Omental fat pad (tissue), 4 donors: ENCODE measurements around the gene WWTR1. TPM values are rescaled to one million over a fixed set of nuclear protein-coding genes. Genes with fewer than 3 reads are reported as not detected.

Experiments used
- ATAC-seq: fragments of 150-250 bp; one replicate; pipeline ENCODE4 v1.9.1; 2016; ENCODE audit warnings: mild to moderate bottlenecking, moderate library complexity; ENCODE audit not compliant: low FRiP score
- DNase-seq: peaks from one replicate; pipeline ENCODE4 v3.0.0-alpha.2; 2019; ENCODE audit warnings: low spot score
- total RNA-seq, 4 donors: library from RNA; depleted of rRNA; stranded (reverse); fragments of >200 nt; gene quantifications; one replicate each; pipeline ENCODE4 v1.1.0, GENCODE V29; 2016
- TF ChIP-seq, protein P1 (sequence below), 3 donors: fragments of 450-650 bp; IDR thresholded peaks; one replicate each; pipeline ENCODE4 v1.5.1; 2016 to 2017; ENCODE audit warnings: antibody characterized with exemption in 3 of 3, mild to moderate bottlenecking in 3 of 3, moderate library complexity in 2 of 3

WWTR1 gene
- total RNA-seq, 4 donors from 2014 or later: 57.4 to 130 (median 77.7) TPM

DNA sequence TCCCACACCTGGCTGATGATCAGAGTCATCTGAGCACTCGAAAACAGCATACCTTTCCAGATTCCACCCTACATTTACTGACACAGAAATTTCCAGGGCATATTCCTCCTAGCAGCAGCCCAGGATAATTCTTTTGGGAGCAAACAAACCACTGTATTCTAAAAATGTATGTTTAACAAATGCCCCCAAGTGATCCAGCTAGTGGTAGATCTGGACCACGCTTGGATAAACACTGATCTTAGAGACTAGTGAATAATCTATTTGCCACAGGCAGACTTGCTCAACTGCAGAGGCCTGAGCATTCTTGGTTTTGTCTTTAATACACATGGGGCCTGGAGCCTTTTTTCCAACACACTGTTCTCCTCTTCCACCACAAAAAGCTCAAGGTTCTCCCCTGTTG is 93.7 kb downstream of the WWTR1 start:
- ATAC-seq: no peak
- TF ChIP-seq, protein P1, sequence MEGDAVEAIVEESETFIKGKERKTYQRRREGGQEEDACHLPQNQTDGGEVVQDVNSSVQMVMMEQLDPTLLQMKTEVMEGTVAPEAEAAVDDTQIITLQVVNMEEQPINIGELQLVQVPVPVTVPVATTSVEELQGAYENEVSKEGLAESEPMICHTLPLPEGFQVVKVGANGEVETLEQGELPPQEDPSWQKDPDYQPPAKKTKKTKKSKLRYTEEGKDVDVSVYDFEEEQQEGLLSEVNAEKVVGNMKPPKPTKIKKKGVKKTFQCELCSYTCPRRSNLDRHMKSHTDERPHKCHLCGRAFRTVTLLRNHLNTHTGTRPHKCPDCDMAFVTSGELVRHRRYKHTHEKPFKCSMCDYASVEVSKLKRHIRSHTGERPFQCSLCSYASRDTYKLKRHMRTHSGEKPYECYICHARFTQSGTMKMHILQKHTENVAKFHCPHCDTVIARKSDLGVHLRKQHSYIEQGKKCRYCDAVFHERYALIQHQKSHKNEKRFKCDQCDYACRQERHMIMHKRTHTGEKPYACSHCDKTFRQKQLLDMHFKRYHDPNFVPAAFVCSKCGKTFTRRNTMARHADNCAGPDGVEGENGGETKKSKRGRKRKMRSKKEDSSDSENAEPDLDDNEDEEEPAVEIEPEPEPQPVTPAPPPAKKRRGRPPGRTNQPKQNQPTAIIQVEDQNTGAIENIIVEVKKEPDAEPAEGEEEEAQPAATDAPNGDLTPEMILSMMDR (IDR thresholded peaks at IDR 0.05): no peak

GRCh38 chr3:149563114-149563513 is 94.7 kb downstream of the WWTR1 start:
- TF ChIP-seq, protein P1 (IDR thresholded peaks at IDR 0.05): no peak
- no peak for ATAC-seq
- no peak for DNase-seq

More for the DNA sequence above, 93.7 kb downstream of the WWTR1 start:
- DNase-seq: no peak

- TF ChIP-seq, protein P1 (IDR thresholded peaks at IDR 0.05): no peak
- no peak for ATAC-seq
- no peak for DNase-seq
Observed at GRCh38 chr3:149560617-149561016, 97.2 kb downstream of the WWTR1 start.

GRCh38 chr3:149560001-149560400 is 97.8 kb downstream of the WWTR1 start:
- TF ChIP-seq, protein P1 (IDR thresholded peaks at IDR 0.05): no peak
- ATAC-seq: no peak
- no peak for DNase-seq

- TF ChIP-seq, protein P1 (IDR thresholded peaks at IDR 0.05): no peak
- no peak for DNase-seq
- no peak for ATAC-seq
Observed at GRCh38 chr3:149559525-149559924, 98.3 kb downstream of the WWTR1 start.

- ATAC-seq: no peak
- TF ChIP-seq, protein P1 (IDR thresholded peaks at IDR 0.05): no peak
- DNase-seq: no peak
Observed at GRCh38 chr3:149555927-149556326, 101.9 kb downstream of the WWTR1 start.

DNA sequence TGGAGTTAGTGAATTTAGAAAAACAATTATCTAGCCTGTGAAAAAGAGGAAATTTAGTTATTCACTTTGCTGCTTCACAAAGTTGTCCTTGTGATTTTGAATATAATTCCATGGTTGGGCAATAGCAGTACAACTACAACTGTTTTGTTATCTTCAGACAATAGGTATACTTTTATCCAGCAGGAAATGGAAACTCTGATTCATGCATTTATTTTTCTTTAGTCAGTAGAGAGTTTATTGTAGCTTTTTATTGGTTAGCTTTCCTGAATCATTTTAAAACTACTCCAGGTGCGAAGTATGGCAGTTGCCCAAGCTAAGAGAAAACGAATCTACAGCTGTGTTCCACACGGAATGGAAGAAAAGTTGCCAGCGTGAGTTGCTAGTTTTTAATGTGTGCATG is 103.0 kb downstream of the WWTR1 start:
- DNase-seq: no peak
- TF ChIP-seq, protein P1 (IDR thresholded peaks at IDR 0.05): no peak
- ATAC-seq: no peak
